ENCODE results near the gene NTM. TPM values are rescaled to one million over a fixed set of nuclear protein-coding genes. Genes with fewer than 3 reads are reported as not detected.

Gene NTM
- total RNA-seq, 1 experiment from 2014 or later = not detected

DNA sequence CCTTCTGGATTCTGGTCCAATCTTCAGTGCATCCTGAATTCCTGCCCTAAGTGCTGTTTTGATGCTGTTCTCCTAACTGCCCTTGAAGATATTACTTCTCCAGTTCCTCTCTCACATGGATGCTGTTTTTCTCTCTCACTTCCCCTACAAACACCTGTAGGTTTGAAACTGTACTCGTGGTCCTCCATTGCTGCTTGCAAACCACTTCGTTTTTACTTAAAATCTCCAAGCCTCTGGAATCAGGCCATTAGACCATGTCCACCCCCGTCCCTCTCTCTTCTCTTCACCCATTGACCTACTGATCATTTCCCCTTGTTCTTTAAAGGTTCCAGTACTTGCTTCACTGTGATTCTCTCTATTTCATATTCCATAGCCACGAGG lies 988.1 kb downstream of the NTM start:
- ATAC-seq = no peak
- no peak for TF ChIP-seq POLR2AphosphoS5 (IDR thresholded peaks at IDR 0.05; ENCODE audit: low read depth, low read length)
- TF ChIP-seq MAX (IDR thresholded peaks at IDR 0.05) = no peak
- TF ChIP-seq EZH2 (IDR thresholded peaks at IDR 0.05) = no peak
- no peak for TF ChIP-seq ZFX (IDR thresholded peaks at IDR 0.05)
- no peak for TF ChIP-seq SP1 (IDR thresholded peaks at IDR 0.05; ENCODE audit: low read depth)
- no peak for TF ChIP-seq POLR2A (IDR thresholded peaks at IDR 0.05; ENCODE audit: borderline replicate concordance, extremely low read depth, insufficient read depth, insufficient read length)
- TF ChIP-seq EGR1 (IDR thresholded peaks at IDR 0.05; ENCODE audit: low read depth) = no peak
- no peak for TF ChIP-seq YY1 (IDR thresholded peaks at IDR 0.05; ENCODE audit: extremely low read depth, insufficient replicate concordance, low read depth, low read length)
- no peak for TF ChIP-seq SRF (IDR thresholded peaks at IDR 0.05; ENCODE audit: low read depth)
- TF ChIP-seq SIN3A (IDR thresholded peaks at IDR 0.05; ENCODE audit: low read depth) = no peak
- no peak for TF ChIP-seq CEBPB (IDR thresholded peaks at IDR 0.05; ENCODE audit: low read depth)
- no peak for TF ChIP-seq ZNF274 (IDR thresholded peaks at IDR 0.05; ENCODE audit: low read depth, low read length)
- no peak for TF ChIP-seq ATF3 (IDR thresholded peaks at IDR 0.05)
- no peak for TF ChIP-seq ELF1 (IDR thresholded peaks at IDR 0.05; ENCODE audit: borderline replicate concordance, low read depth)
- no peak for TF ChIP-seq CTCF (IDR thresholded peaks at IDR 0.05 in 2 of 3, conservative IDR thresholded peaks at IDR 0.05 in 1 of 3; ENCODE audit: borderline replicate concordance in 1 of 3, insufficient read depth in 1 of 3, low read depth in 2 of 3, low read length in 2 of 3)
- TF ChIP-seq ZBTB33 (IDR thresholded peaks at IDR 0.05; ENCODE audit: extremely low read depth, insufficient replicate concordance, low read length) = no peak
- TF ChIP-seq FOSL1 (IDR thresholded peaks at IDR 0.05; ENCODE audit: low read depth) = no peak
- no peak for TF ChIP-seq EZH2phosphoT487 (IDR thresholded peaks at IDR 0.05; ENCODE audit: borderline replicate concordance)
- TF ChIP-seq CBX3 (IDR thresholded peaks at IDR 0.05; ENCODE audit: low read depth) = no peak

More for the DNA sequence above, 988.1 kb downstream of the NTM start:
- H3K4me2 ChIP-seq (ENCODE audit: low read length) = no peak overlapping the region
- H3K4me1 ChIP-seq (ENCODE audit: control insufficient read depth in 1 of 2, insufficient read depth in 2 of 2, low read length in 2 of 2) = no peaks in the 10 kb centered on the region
- H4K20me1 ChIP-seq (ENCODE audit: insufficient read depth) = no peaks in the 10 kb centered on the region
- H3K9ac ChIP-seq (ENCODE audit: low read length) = no peak overlapping the region
- no peaks in the 10 kb centered on the region for H3K27me3 ChIP-seq (ENCODE audit: insufficient read depth, low read length)
- H2AFZ ChIP-seq (ENCODE audit: low read depth, low read length, poor library complexity, severe bottlenecking) = no peak overlapping the region
- ChIA-PET POLR2A (no interaction called here), CTCF (no interaction called here), RAD21 (ENCODE audit: low non-redundant PET in 1 of 2, low total read pairs in 2 of 2, uncharacterized antibody in 2 of 2, unreplicated experiment in 2 of 2) (no interaction called here)
- H3K4me3 ChIP-seq (replicated peaks in 1 of 2; ENCODE audit: low read depth in 1 of 2, low read length in 2 of 2) = no peak overlapping the region
- no peaks in the 10 kb centered on the region for H3K9me2 ChIP-seq (ENCODE audit: insufficient read depth)
- H3K79me2 ChIP-seq (ENCODE audit: insufficient read depth, low read length) = no peaks in the 10 kb centered on the region
- H3K27ac ChIP-seq (ENCODE audit: low read depth, low read length) = no peak overlapping the region
- BruUV-seq (replicated peaks) = no TSS peak
- H3K9me3 ChIP-seq (ENCODE audit: control insufficient read depth in 1 of 2, insufficient read depth in 1 of 2, low read depth in 1 of 2, low read length in 2 of 2) = peaks cover 10 to 27% of the 10 kb centered on the region in 2 experiments; a peak in 2 of 4 replicates
- no peaks in the 10 kb centered on the region for H3K36me3 ChIP-seq (ENCODE audit: control insufficient read depth in 1 of 2, insufficient read depth in 2 of 2, low read length in 2 of 2)
- no peak for DNase-seq (ENCODE audit: low read depth, low spot score)
- intact Hi-C loops (cut with micrococcal nuclease) = no loop called here

Measured in HCT116 (cell line).